Type B pancreatic cell (in vitro differentiated cells): Measurements from ENCODE around the gene MAP2K5. TPM values are rescaled to one million over a fixed set of nuclear protein-coding genes. Genes with fewer than 3 reads are reported as not detected.
A peak's percentile ranks its signal among the peaks of the same experiment; 100 is the strongest.

Source experiments
- DNase-seq: peaks from one replicate; pipeline ENCODE4 v3.0.0; 2021; ENCODE audit warnings: mixed read lengths; ENCODE audit not compliant: unreplicated experiment; ENCODE audit errors: extremely low spot score
- H3K27ac Mint-ChIP-seq: 2 replicates; pipeline ENCODE4 v1.8.0; 2021; ENCODE audit warnings: mild to moderate bottlenecking, mixed read lengths
- H3K27me3 Mint-ChIP-seq: 2 replicates; pipeline ENCODE4 v1.8.0; 2021; ENCODE audit warnings: mixed read lengths
- H3K36me3 Mint-ChIP-seq: 2 replicates; pipeline ENCODE4 v1.8.0; 2021; ENCODE audit warnings: mixed read lengths
- H3K4me1 Mint-ChIP-seq: one replicate; pipeline ENCODE4 v1.8.0; 2021; ENCODE audit warnings: mixed read lengths; ENCODE audit not compliant: unreplicated experiment
- H3K4me3 Mint-ChIP-seq: 2 replicates; pipeline ENCODE4 v1.8.0; 2021; ENCODE audit warnings: mild to moderate bottlenecking, mixed read lengths
- H3K9me3 Mint-ChIP-seq: 2 replicates; pipeline ENCODE4 v1.8.0; 2021; ENCODE audit warnings: mixed read lengths
- CTCF ChIP-seq: fragments of 200-600 bp; sonication (generic); conservative IDR thresholded peaks from 2 replicates; pipeline ENCODE4 v1.5.0; 2021; ENCODE audit warnings: antibody characterized with exemption, mild to moderate bottlenecking
- total RNA-seq: library from RNA; stranded (reverse); gene quantifications from 2 replicates; pipeline ENCODE4 v1.2.1, GENCODE V29; 2021; ENCODE audit warnings: low replicate concordance

Gene MAP2K5
- total RNA-seq, 1 donor from 2014 or later, result 21.8 TPM

DNA sequence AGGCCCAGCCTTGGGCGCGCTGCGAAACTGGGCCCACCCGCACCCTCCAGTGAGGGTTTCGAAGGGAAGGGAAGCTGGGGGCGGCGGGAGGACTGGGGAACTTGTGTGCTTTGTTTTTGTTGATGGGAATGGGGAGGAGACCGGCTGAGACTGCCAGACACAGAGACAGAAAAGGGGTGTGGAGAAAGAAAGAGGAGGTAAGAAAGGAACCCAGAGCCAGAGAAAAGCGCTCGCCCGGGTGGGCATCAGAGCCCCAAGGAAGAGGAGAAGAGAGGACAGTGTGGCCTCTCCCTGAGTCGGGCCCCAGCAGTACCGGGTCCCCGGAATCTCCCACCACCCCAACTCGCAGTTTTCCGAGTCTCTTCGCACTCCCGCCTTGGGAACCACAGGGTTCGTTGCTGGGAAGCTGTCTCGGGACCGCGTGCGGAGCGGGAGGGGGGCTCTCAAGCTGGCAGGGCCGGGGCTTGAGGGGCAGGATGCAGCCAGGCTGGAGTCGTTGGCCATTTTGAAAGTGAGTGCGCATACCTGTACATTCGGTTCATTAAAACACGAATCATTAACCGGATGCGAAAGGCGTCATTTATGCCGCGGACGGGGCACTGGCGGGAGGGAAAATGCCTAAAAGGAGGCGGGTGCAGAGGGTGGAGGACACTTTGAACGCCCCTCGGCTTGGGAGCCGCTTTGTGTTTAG lies 285.9 kb downstream of the MAP2K5 start:
- TF ChIP-seq CTCF, result no peak
- no peaks in the 10 kb centered on the region for H3K36me3 Mint-ChIP-seq
- H3K9me3 Mint-ChIP-seq, result no peaks in the 10 kb centered on the region
- H3K4me1 Mint-ChIP-seq, result peaks cover 25% of the 10 kb centered on the region
- peaks cover 82% of the 10 kb centered on the region for H3K27me3 Mint-ChIP-seq
- DNase-seq, result no peak
- H3K4me3 Mint-ChIP-seq, result peak overlapping the region; percentile 64
- H3K27ac Mint-ChIP-seq, result peak overlapping the region; percentile 21

DNA sequence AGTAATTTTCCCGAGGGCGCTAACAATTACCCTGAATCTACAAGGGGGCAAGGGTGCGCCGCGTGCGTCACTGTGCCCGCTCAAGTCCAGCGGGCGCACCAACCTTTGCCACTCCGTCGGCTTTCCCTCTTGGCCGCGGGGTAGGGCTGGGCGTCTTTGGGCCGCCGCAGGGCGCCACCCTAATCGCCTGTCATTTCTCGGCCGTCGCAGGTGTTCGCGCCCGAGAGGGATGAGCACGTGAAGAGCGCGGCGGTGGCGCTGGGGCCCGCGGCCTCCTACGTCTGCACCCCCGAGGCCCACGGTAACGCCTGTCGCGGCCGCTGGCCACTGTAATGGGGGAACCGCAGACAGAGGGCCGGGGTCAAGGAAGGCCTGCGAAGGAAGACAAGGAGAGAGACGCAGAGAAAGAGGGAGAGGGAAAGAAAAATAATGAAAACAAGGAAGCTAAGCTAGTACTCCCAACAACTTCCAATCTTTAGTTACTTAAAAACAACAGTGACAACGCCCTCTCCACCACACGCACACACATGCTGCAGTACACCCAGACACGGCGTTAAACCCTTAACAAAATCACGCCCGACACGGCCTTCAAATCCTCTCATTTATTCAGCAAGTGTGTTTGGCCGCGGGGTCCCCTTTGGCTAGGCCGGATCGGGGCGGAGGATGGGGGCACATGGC lies 286.6 kb downstream of the MAP2K5 start:
- no peaks in the 10 kb centered on the region for H3K36me3 Mint-ChIP-seq
- H3K4me3 Mint-ChIP-seq, result peak overlapping the region; percentile 78
- TF ChIP-seq CTCF, result no peak
- no peaks in the 10 kb centered on the region for H3K9me3 Mint-ChIP-seq
- peaks cover 21% of the 10 kb centered on the region for H3K4me1 Mint-ChIP-seq
- DNase-seq, result no peak
- peaks cover 82% of the 10 kb centered on the region for H3K27me3 Mint-ChIP-seq
- no peak overlapping the region for H3K27ac Mint-ChIP-seq

DNA sequence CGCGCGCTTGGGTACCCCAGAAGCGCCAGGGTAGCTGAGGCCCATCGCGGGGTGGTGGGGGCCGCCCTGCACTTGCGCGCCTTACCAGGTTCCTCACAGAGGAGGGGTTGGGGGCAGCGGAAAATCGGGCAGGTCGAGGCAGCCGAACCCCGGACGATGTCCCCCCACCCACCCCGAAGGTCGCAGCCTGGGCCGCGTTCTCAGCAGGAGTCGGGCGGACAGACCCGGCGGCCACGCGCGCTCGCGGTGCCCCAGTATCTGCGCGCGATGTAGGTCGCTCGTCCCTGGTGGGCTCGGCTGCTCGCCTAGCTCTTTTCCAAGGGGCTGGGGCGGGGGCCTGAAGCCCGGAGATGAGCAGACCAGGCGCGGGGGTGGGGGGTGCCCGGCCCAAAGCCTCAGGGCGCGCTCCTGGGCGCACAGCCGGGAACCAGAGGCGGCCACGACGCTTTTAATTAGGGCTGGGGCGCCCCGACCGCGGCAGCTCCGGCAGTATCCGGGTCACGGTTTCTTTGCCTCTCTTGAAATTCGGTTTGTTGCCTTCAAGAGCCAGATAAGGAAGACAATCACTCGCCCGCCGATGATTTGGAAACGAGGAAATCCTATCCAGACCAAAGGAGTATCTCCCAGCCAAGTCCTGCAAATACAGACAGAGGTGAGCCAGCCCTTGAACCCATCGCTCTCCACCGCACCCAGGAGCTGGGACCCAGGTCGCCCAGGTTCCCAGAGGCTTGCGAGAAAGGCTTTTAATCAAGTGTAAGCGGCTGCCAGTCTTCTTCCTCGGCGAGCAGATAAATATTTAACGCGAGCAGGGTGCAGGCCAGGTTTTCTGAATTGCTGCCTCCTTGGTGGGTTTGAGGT lies 287.4 kb downstream of the MAP2K5 start:
- TF ChIP-seq CTCF, result no peak
- Mint-ChIP-seq H3K4me1 (peaks cover 22% of the 10 kb centered on the region), H3K27me3 (peaks cover 82% of the 10 kb centered on the region), H3K4me3 (peak overlapping the region; percentile 34), H3K9me3 (no peaks in the 10 kb centered on the region), H3K27ac (no peak overlapping the region), H3K36me3 (no peaks in the 10 kb centered on the region)
- DNase-seq, result no peak

- Mint-ChIP-seq H3K27me3 (peaks cover 82% of the 10 kb centered on the region), H3K4me1 (peaks cover 16% of the 10 kb centered on the region), H3K27ac (no peak overlapping the region), H3K9me3 (no peaks in the 10 kb centered on the region), H3K36me3 (no peaks in the 10 kb centered on the region), H3K4me3 (peak overlapping the region; percentile 25)
- DNase-seq, result no peak
- no peak for TF ChIP-seq CTCF
Observed at GRCh38 chr15:67831363-67831762, 288.9 kb downstream of the MAP2K5 start.

DNA sequence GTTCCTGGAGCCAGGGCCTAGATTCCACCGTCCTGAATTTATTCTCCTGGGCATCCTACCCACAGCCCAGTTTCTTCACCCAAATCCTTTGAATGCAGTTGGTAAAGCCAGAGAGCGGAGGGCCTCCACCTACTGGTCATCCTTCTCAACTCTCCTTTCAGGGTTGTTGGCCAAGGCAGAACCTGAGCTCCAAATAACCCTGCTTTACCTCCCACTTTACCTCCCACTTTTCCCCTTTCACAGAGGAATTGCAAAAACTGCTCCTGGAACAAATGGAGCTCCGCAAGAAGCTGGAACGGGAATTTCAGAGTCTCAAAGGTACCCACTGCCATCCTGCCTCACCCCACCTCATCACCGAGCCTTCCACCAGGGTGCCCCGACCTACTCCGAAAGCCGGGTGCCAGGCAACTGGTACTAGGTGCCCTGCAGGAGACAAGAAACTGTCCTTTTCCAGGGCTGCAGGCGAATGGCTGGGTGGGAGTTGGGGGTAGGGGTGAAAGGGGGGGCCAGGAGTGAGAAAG lies 289.6 kb downstream of the MAP2K5 start:
- DNase-seq, result no peak
- Mint-ChIP-seq H3K4me3 (peak overlapping the region; percentile 44), H3K27me3 (peaks cover 83% of the 10 kb centered on the region), H3K4me1 (peaks cover 15% of the 10 kb centered on the region), H3K9me3 (no peaks in the 10 kb centered on the region), H3K27ac (no peak overlapping the region), H3K36me3 (no peaks in the 10 kb centered on the region)
- TF ChIP-seq CTCF, result peak; percentile 61
